ENCODE measurements around the gene SHC3. TPM values are rescaled to one million over a fixed set of nuclear protein-coding genes. Genes with fewer than 3 reads are reported as not detected.

Gene SHC3
- total RNA-seq, 2 donors from 2014 or later: 0.95 to 1.3 TPM

GRCh38 chr9:89168901-89169813, 9.5 kb downstream of the SHC3 start:
- H3K9me3 ChIP-seq (ENCODE audit: control insufficient read depth, low read length): no peaks in the 10 kb centered on the region
- no peak overlapping the region for H3K4me3 Mint-ChIP-seq
- H3K27me3 Mint-ChIP-seq (ENCODE audit: insufficient read depth): no peaks in the 10 kb centered on the region
- H3K27me3 ChIP-seq (ENCODE audit: control insufficient read depth, insufficient read depth, low read length, poor library complexity, severe bottlenecking): no peaks in the 10 kb centered on the region
- H3K4me1 ChIP-seq (ENCODE audit: control insufficient read depth, insufficient read depth, low read length): no peaks in the 10 kb centered on the region
- H3K27ac ChIP-seq (ENCODE audit: low read depth, low read length): no peak overlapping the region
- no peak overlapping the region for H3K4me3 ChIP-seq (ENCODE audit: low read length)
- H3K4me1 Mint-ChIP-seq: peaks cover 5% of the 10 kb centered on the region
- H3K9me3 Mint-ChIP-seq: no peaks in the 10 kb centered on the region
- H3K36me3 ChIP-seq (ENCODE audit: control insufficient read depth, insufficient read depth, low read length): no peaks in the 10 kb centered on the region
- no peak for TF ChIP-seq CTCF (conservative IDR thresholded peaks at IDR 0.05)
- no peak for DNase-seq
- no peak overlapping the region for H3K27ac Mint-ChIP-seq
- no peaks in the 10 kb centered on the region for H3K36me3 Mint-ChIP-seq (ENCODE audit: low read depth)
- no peak overlapping the region for H3K9ac ChIP-seq (ENCODE audit: extremely low read depth, low read length, poor library complexity, severe bottlenecking)
- WGBS, 2 experiments (ENCODE audit: insufficient coverage in 1 of 2, insufficient read length in 1 of 2): 88 to 95% methylated on average over 3 to 9 of the region's 9 CpGs

GRCh38 chr9:89167788-89168187, 10.8 kb downstream of the SHC3 start:
- Histone ChIP-seq H3K4me3 (ENCODE audit: low read length) (no peak overlapping the region), H3K36me3 (ENCODE audit: control insufficient read depth, insufficient read depth, low read length) (no peaks in the 10 kb centered on the region), H3K27ac (ENCODE audit: low read depth, low read length) (no peak overlapping the region), H3K9ac (ENCODE audit: extremely low read depth, low read length, poor library complexity, severe bottlenecking) (no peak overlapping the region), H3K27me3 (ENCODE audit: control insufficient read depth, insufficient read depth, low read length, poor library complexity, severe bottlenecking) (no peaks in the 10 kb centered on the region), H3K4me1 (ENCODE audit: control insufficient read depth, insufficient read depth, low read length) (no peaks in the 10 kb centered on the region), H3K9me3 (ENCODE audit: control insufficient read depth, low read length) (no peaks in the 10 kb centered on the region)
- DNase-seq: no peak
- no peaks in the 10 kb centered on the region for H3K9me3 Mint-ChIP-seq
- no peaks in the 10 kb centered on the region for H3K27me3 Mint-ChIP-seq (ENCODE audit: insufficient read depth)
- H3K36me3 Mint-ChIP-seq (ENCODE audit: low read depth): no peaks in the 10 kb centered on the region
- no peak overlapping the region for H3K27ac Mint-ChIP-seq
- TF ChIP-seq CTCF (conservative IDR thresholded peaks at IDR 0.05): no peak
- H3K4me1 Mint-ChIP-seq: peaks cover 5% of the 10 kb centered on the region
- no peak overlapping the region for H3K4me3 Mint-ChIP-seq
- WGBS, 2 experiments (ENCODE audit: insufficient coverage in 1 of 2, insufficient read length in 1 of 2): 91 to 100% methylated on average over 1 to 5 of the region's 5 CpGs

- H3K4me3 Mint-ChIP-seq: no peak overlapping the region
- no peak overlapping the region for H3K4me3 ChIP-seq (ENCODE audit: low read length)
- no peak overlapping the region for H3K27ac Mint-ChIP-seq
- H3K27ac ChIP-seq (ENCODE audit: low read depth, low read length): no peak overlapping the region
- H3K4me1 Mint-ChIP-seq: peaks cover 2% of the 10 kb centered on the region
- H3K9ac ChIP-seq (ENCODE audit: extremely low read depth, low read length, poor library complexity, severe bottlenecking): no peak overlapping the region
- no peaks in the 10 kb centered on the region for H3K9me3 Mint-ChIP-seq
- H3K4me1 ChIP-seq (ENCODE audit: control insufficient read depth, insufficient read depth, low read length): no peaks in the 10 kb centered on the region
- H3K27me3 ChIP-seq (ENCODE audit: control insufficient read depth, insufficient read depth, low read length, poor library complexity, severe bottlenecking): no peaks in the 10 kb centered on the region
- no peaks in the 10 kb centered on the region for H3K36me3 ChIP-seq (ENCODE audit: control insufficient read depth, insufficient read depth, low read length)
- DNase-seq: no peak
- H3K9me3 ChIP-seq (ENCODE audit: control insufficient read depth, low read length): no peaks in the 10 kb centered on the region
- WGBS, 2 experiments (ENCODE audit: insufficient coverage in 1 of 2, insufficient read length in 1 of 2): 81 to 100% methylated on average over 3 to 4 of the region's 4 CpGs
- no peak for TF ChIP-seq CTCF (conservative IDR thresholded peaks at IDR 0.05)
- H3K27me3 Mint-ChIP-seq (ENCODE audit: insufficient read depth): no peaks in the 10 kb centered on the region
- no peaks in the 10 kb centered on the region for H3K36me3 Mint-ChIP-seq (ENCODE audit: low read depth)
Measured at GRCh38 chr9:89166852-89167251, 11.8 kb downstream of the SHC3 start.
